Measurements from ENCODE around the gene CAPN2.

Gene CAPN2

DNA sequence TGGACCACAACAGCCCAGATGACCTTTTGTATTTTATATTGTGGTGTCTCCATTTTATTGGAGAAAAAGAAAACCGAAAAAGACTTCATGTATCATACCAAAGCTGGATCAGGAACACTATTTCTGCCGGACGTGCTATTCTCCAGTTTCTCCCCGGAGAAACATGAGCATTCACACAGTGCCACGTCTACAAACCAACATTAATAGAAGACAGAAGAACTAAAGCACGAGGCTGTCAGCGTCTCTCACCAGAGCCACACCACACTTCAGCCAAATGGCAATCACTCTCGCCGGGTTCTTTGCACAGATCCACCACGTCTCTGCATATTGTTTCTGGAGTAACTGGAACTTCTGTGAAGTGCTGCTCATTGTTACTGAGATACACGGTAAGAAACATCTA, 108.6 kb downstream of the CAPN2 start:
- in situ Hi-C loops (cut with MboI; ENCODE audit: low sequenced_read_pairs) = no loop called here

DNA sequence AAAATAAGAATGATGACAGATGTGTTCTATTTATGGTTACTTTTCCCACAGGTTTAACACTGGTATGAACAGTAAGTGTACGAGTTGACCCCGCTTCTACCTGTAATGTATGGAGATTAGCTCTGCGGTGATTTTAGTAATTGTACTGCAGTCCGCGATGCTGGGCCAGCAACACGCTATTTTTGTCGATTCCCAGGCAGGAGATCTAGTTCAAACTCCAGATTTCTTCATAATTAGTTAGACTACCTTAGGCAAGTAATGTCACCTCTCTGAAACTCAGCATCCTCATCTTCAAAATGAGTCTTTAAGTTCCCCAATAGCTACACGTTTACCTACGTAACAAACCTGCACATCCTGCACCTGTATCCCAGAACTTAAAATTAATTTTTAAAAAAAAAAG, 111.9 kb downstream of the CAPN2 start:
- in situ Hi-C loops (cut with MboI; ENCODE audit: low sequenced_read_pairs) = no loop called here

DNA sequence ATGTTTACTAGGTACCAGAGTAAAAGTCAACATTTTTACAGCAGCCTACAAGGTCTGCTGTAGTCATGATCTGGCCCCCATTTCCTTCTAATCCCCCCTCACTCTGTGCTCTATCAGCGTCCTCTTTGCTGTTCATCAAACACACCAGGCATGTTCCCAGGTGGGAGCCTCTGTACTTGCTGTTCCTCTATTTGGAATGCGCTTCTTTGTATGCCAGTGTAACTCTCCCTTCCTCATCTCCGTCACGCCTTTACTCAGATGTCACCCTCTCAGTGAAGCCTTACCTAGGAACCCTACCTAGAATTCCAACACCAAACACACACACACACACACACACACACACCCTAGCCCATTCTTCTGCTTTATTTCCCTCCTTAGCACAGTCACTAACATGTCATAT, 112.4 kb downstream of the CAPN2 start:
- in situ Hi-C loops (cut with MboI; ENCODE audit: low sequenced_read_pairs) = no loop called here

Measured in HL-60/S4 (cell line).